ENCODE results near the gene PFN3.
"Not testable (repeated sequence)": the region's sequence is repeated elsewhere in the genome, so short reads cannot be mapped to it uniquely, and the experiment has no call there.

Gene PFN3

DNA sequence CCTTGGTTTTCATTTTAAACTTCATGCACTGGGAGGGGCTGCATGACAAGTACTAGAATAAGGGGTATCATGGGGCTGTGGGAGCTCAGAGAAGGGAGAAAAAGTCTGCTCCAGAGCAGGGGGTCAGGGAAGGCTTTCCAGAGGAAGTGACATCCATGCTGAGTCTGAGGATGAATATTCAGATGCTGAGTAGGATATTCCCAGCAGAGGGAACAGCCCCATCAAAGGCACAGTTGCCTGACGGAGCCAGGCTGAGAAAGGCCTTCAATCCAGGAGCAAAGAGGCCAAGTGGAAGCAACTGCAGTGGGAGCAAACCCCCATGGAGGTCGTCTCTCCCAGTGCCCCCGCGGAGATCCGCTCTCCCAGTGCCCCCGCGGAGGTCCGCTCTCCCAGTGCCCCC, 4.4 kb downstream of the PFN3 start:
- no peak for DNase-seq (ENCODE audit: low read depth, low spot score)

DNA sequence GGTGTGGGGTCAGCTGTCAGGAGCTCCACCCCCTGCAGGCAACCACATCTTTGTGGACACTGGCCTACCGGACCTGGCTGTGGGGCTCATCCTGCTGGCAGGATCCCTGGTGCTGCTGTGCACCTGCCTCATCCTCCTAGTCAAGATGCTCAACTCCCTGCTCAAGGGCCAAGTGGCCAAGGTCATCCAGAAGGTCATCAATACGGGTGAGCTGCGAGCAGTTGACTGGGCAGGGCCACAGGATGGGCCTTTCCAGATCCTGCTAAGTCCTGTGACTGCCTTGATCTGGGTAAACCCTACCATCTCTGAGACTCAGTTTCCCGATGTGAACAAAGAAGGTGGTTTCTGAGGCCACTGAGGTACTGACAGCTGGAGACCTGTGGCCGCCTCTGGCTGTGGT, 6.5 kb downstream of the PFN3 start:
- no peak for DNase-seq (ENCODE audit: low read depth, low spot score)

DNA sequence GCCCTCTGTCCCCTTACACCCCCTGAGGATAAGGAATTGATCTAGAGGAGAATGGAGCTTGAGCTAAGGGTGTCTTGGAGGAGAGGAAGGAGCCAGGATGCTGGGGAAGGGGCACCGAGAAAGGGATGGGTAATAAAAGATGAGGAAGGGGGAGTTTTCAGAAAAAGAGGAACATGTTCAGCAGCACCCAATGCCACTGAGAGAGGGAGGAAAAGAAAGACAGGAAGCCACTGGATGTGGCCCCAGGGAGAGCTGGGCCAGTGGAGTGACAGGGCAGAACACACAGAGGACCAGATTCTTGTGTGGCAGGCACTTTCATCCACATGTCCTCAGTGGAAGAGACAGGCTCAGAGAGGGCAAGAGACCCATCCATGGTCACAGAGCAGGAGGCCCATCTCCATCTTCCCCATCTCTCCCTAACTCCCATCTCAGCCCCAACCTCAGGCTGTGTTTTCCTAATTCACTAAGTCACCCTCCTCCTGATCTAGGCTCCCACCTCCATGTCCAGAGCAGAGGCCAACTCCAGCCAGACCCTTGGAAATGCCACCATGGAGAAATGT, 7.2 kb downstream of the PFN3 start:
- no peak for DNase-seq (ENCODE audit: low read depth, low spot score)

DNA sequence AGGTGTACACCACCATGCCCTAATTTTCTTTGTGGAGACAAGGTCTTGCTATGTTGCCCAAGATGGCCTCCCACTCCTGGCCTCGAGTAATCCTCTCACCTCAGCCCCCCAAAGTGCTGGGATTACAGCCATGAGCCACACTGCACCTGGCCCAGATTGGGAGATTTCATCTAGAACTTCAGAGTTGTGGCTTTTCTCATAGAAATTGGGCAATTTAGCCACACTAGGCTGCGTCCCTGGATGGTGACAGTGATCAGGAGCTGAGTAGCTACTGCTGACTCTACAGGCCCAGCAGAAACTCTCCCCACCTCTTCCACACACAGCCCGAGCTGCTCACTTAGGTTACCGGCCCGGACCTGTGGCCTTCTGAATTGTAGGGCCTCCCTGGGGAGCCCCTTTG, 7.7 kb downstream of the PFN3 start:
- DNase-seq (ENCODE audit: low read depth, low spot score) = no peak

GRCh38 chr5:177390363-177391300, 9.8 kb downstream of the PFN3 start:
- DNase-seq (ENCODE audit: low read depth, low spot score) = peak; percentile 83

DNA sequence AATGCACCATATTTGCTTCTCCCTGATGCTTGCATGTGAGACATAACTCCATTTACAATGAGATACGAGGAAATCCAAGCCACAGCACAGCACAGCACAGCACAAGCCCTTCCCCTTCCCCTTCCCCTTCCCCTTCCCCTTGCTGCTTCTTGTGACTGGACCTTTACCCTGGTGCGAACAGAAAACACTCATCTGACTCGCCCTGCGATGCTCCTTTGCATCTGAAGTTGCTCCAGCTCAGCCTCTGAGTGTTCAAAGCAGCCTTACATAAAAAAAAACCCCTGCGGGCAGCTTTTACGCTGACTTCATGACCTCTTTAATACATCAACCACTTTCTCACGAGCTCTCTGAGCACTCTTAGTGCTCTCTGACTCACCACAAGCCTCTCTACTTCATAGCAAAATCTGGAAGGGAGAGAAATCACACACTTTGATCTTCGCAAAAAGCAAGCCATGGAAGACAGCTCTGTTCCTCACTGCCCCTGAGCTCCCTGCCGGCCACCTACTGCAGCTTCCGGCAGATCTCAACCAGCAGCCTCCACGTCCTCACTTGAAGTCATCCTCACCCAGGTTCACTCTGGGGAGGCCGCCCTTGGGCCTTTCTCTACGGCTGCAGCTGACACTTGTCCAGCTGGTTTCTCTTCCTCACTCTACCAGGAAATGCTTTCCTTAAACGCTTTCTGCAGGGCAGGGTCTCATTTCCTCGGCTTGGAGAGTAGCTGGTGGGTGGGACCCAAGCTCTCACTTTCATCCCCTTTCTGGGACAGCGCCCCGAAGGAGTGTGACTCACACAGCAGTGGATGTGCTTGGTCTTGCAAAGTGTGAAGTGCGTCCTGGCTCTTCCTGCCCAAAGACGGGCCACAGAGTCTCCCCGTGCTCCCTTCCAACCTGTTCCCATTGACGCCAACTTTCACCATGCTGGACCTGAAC, 11.0 kb downstream of the PFN3 start:
- DNase-seq (ENCODE audit: low read depth, low spot score) = no peak

- no peak for DNase-seq (ENCODE audit: low read depth, low spot score)
These were observed 11.9 kb downstream of the PFN3 start for GRCh38 chr5:177388521-177389052.

DNA sequence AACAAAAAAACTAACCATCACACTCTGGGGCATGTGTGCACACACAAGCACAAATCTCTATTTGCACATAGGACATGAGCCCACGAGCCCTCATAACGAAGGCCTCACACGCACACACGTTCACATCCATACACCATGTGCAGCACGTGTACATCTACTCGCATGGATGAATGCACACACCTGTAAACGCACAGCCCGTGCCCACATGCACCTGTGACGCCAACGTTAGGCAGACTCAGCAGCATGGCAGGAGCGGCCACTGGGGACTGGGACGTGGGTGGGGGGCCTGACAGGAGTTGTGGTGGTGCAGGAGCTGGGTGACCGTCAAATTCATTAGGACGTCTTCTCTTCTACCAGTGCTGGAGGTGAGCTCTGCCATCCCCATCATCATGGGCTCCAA, 13.1 kb downstream of the PFN3 start:
- no peak for DNase-seq (ENCODE audit: low read depth, low spot score)

DNA sequence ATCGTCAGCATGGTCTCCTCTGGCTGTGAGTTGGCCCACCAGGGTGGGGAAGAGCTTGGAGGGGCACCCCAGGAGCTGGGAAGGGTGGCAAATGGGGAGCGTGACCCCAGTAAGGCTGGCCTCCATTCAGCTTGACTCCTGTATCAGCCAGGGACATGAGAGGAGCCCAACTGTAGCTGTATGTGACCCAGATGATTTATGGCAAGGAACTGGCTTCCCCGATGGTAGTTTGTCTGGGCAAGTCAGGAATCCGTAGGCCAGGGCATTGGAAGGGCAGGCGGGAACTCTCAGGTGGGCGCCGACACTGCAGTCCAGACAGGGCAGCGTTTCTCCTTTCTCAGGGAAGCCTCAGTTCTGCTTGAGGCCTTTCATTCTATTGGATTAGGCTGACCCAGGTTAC, 13.9 kb downstream of the PFN3 start:
- no peak for DNase-seq (ENCODE audit: low read depth, low spot score)

GRCh38 chr5:177385720-177386119, 14.7 kb downstream of the PFN3 start:
- DNase-seq (ENCODE audit: low read depth, low spot score) = no peak

DNA sequence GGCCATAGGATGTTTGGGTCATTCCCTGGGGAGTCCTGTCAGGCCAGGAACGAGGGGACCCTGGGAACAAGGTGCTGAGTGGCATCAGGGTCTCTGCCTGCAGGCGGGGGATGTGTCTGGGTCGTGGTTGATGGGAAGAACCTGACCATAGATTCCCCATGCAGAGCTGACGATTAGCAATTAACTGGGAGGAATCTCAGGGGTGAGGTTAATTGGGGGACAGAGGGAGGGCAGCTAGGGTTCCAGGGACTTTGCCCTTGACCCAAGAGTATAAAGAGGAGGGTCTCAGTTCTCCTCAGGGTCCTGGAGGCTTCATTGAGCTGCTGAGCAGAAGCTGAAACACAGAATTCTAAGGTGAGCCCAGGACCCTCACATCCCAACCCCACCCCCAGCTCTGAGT, 16.3 kb downstream of the PFN3 start, which contains the start of gene SLC34A1:
SLC34A1 (plus strand) TSS at position 301 of the 400 bp plus-strand sequence. CDS start 1,308 bp downstream, outside the sequence.
- no peak for DNase-seq (ENCODE audit: low read depth, low spot score)

GRCh38 chr5:177383181-177383580, 17.3 kb downstream of the PFN3 start:
- no peak for DNase-seq (ENCODE audit: low read depth, low spot score)

- DNase-seq (ENCODE audit: low read depth, low spot score) = no peak
These were observed 17.9 kb downstream of the PFN3 start for GRCh38 chr5:177382423-177383029.

DNA sequence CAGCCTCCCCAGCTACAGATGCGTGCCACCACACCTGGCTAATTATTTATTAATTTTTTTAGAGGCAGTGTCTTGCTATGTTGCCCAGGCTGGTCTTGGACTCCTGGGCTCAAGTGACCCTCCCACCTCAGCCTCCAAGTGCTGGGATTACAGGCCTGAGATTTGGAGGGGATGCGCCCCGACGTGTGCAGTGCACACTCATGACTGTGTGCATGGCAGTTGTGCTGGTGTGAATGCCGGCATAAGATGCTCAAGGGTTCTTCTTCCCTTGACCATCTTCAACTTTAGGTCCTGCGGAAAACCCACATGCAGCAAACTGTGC, 19.7 kb downstream of the PFN3 start:
- no peak for DNase-seq (ENCODE audit: low read depth, low spot score)

DNA sequence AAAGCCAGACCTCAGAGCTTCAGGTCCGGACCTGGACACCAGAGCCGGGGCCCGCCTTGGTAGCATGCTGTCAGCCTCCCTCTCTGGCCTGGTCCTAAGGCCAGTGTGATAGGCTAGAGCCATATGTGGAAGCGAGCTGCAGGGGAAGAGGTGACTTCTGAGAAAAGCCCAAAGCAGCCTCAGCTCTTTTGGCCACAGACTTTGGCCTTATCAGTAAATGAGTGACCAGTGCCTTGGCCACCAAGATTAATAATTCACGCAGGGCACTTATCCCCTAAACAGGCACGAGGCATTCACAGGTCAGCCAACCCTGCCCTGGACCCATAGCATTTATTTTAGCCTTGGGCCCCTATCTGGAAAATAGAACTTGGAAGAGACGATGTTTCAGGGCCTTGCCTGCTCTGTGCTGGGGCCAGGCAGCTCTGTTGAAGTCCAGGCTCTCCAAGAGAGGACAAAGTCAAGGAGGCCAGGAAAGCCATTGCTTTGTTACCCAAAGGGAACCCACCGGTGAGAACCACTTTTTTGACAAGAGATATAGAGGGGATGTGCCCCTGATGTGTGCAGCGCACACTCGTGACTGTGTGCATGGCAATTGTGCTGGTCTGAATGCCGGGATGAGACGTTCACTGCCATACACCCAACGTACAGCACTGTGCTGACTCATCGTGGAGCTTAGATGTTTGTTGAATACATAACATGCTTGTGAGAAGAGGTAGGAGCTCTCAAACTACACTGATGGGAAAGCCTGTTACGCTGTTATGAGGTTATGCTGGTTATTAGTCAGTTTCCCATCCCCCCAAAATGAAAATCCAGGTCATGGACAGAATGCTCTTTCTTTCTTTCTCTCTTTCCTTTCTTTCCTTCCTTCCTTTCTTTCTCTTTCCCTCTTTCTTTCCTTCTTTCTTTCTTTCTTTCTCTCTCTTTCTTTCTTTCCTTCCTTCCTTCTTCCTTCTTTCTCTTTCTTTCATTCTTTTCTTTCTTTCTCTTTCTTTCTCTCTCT, 21.3 kb downstream of the PFN3 start:
- no peak for DNase-seq (ENCODE audit: low read depth, low spot score)

DNA sequence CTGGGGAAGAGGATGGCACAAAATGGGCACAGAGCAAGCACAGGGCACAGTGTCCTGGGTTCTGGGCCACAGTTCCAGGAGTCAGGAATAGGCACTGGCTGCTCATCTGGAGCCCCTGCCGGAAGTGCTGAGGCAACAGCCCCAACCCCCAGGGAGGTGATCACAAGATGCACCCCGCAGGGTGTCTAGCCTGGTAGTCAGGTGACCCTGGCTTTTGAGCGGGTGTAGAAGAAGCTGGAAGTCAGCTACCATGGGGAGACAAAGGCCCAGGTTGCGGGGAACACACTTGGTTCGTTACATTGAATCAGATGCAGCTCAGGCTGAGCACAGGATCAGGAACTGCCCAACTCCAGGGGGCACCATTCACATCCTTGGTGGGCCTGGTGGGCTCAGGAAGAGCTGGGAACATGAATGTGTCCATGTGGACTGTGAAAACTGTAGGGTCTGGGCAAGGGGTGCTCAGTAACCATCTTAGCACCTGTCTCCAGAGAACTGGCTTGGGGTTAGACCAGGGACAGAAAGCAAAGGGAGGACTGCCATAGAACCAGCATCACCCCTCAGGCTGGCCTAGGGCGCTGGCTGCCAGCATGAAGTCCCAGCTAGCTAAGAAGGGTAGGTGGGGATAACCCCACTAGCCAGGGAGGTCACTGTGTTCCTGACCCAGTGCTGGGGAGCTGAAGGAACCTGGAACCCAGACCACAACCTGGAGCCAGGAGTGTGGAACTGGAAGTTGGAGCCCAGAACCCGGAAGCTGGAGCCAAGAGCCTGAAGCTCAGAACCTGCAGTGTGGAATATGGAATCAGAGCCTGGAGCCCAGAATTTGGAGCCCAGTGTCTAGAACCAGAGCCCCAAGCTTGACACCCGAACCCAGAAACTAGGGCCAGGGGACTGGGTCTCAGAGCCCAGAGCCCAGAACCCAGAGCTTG, 22.3 kb downstream of the PFN3 start:
- no peak for DNase-seq (ENCODE audit: low read depth, low spot score)

DNA sequence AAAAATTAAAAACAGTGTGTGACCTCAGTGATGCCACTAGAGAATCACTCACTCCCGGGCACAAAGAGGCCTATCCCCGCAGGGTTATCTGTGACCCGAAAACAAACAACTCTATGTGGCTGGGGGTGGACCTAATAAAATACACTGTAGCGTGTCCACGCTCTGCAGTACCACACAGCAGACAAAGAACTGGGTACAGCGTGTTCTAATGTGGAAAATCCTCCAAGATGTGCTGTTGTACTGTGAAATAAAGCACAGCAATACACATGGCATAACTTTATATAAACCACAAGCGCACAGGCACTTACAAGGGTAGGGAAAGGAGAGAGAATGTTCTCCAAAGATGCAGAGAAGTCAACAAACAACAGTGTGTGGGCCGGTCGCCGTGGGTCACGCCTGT, 24.4 kb downstream of the PFN3 start:
- DNase-seq (ENCODE audit: low read depth, low spot score) = no peak

DNA sequence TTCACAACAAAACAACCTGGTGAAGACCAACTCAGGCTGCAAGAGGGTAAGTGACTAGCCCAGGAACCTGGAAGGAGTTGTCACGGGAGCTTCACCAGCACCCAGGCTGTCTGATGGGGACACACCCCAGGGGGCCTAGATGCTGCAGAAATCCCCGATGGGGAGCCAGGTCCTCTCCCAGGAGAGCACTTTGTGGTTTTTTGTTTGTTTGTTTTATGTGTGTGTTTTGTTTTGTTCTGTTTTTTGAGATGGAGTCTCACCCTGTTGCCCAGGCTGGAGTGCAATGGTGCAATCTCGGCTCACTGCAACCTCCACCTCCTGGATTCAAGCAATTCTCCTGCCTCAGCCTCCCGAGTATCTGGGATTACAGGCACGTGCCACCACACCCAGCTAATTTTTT, 24.9 kb downstream of the PFN3 start:
- DNase-seq (ENCODE audit: low read depth, low spot score) = not testable (repeated sequence)

- DNase-seq (ENCODE audit: low read depth, low spot score) = no peak
These were observed 26.2 kb downstream of the PFN3 start for GRCh38 chr5:177374211-177374610.
